Osteocyte (in vitro differentiated cells): Measurements from ENCODE around the gene ZNF850. TPM values are rescaled to one million over a fixed set of nuclear protein-coding genes. Genes with fewer than 3 reads are reported as not detected.
A peak's percentile ranks its signal among the peaks of the same experiment; 100 is the strongest.

ENCODE experiments used
- DNase-seq: peaks from one replicate; pipeline ENCODE4 v3.0.0; 2021; ENCODE audit warnings: mixed read lengths; ENCODE audit not compliant: unreplicated experiment; ENCODE audit errors: extremely low spot score
- H3K27ac Mint-ChIP-seq: one replicate; pipeline ENCODE4 v1.8.0; 2021; ENCODE audit warnings: mild to moderate bottlenecking, mixed read lengths; ENCODE audit not compliant: unreplicated experiment
- H3K27me3 Mint-ChIP-seq: one replicate; pipeline ENCODE4 v1.8.0; 2021; ENCODE audit warnings: mixed read lengths; ENCODE audit not compliant: unreplicated experiment
- H3K36me3 Mint-ChIP-seq: one replicate; pipeline ENCODE4 v1.8.0; 2021; ENCODE audit warnings: mixed read lengths; ENCODE audit not compliant: unreplicated experiment
- H3K4me1 Mint-ChIP-seq: one replicate; pipeline ENCODE4 v1.8.0; 2021; ENCODE audit warnings: mixed read lengths; ENCODE audit not compliant: unreplicated experiment
- H3K4me3 Mint-ChIP-seq: one replicate; pipeline ENCODE4 v1.8.0; 2021; ENCODE audit warnings: mild to moderate bottlenecking, moderate library complexity, mixed read lengths; ENCODE audit not compliant: unreplicated experiment
- H3K9me3 Mint-ChIP-seq: one replicate; pipeline ENCODE4 v1.8.0; 2021; ENCODE audit warnings: mixed read lengths; ENCODE audit not compliant: unreplicated experiment
- total RNA-seq: library from RNA; stranded (reverse); gene quantifications from 2 replicates; pipeline ENCODE4 v1.2.1, GENCODE V29; 2021
- TF ChIP-seq, protein P1 (sequence below): fragments of 200-600 bp; sonication (generic); IDR thresholded peaks from 2 replicates; pipeline ENCODE4 v1.5.0; 2021; ENCODE audit warnings: antibody characterized with exemption, mild to moderate bottlenecking, moderate library complexity

Gene ZNF850
- total RNA-seq, 1 donor from 2014 or later, result 2.8 TPM

DNA sequence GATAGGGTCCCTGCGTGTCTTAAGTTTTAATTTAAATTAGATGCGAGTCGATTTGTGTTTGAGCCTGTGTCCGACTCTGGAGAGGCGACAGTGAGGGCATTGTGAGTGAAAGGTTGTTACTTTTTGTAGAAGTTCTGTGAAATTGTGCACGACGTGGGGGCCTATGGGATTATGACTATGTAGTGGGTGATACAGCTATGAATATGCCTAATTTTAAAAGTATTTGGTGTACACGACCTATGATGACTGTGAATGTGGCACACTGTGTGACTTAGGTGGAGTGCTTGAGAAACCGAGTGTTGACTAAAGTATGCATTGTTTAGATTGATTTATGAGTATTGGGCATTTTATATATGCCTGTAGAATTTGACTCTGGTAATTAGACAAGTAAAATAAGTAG is 84.5 kb downstream of the ZNF850 start:
- peak overlapping the region; percentile 98 for H3K4me3 Mint-ChIP-seq
- TF ChIP-seq, protein P1, sequence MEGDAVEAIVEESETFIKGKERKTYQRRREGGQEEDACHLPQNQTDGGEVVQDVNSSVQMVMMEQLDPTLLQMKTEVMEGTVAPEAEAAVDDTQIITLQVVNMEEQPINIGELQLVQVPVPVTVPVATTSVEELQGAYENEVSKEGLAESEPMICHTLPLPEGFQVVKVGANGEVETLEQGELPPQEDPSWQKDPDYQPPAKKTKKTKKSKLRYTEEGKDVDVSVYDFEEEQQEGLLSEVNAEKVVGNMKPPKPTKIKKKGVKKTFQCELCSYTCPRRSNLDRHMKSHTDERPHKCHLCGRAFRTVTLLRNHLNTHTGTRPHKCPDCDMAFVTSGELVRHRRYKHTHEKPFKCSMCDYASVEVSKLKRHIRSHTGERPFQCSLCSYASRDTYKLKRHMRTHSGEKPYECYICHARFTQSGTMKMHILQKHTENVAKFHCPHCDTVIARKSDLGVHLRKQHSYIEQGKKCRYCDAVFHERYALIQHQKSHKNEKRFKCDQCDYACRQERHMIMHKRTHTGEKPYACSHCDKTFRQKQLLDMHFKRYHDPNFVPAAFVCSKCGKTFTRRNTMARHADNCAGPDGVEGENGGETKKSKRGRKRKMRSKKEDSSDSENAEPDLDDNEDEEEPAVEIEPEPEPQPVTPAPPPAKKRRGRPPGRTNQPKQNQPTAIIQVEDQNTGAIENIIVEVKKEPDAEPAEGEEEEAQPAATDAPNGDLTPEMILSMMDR, result no peak
- H3K4me1 Mint-ChIP-seq, result peaks cover 21% of the 10 kb centered on the region
- no peak for DNase-seq
- H3K27ac Mint-ChIP-seq, result peak overlapping the region; percentile 97
- peaks cover 54% of the 10 kb centered on the region for H3K36me3 Mint-ChIP-seq
- H3K9me3 Mint-ChIP-seq, result peaks cover 13% of the 10 kb centered on the region
- H3K27me3 Mint-ChIP-seq, result no peaks in the 10 kb centered on the region

DNA sequence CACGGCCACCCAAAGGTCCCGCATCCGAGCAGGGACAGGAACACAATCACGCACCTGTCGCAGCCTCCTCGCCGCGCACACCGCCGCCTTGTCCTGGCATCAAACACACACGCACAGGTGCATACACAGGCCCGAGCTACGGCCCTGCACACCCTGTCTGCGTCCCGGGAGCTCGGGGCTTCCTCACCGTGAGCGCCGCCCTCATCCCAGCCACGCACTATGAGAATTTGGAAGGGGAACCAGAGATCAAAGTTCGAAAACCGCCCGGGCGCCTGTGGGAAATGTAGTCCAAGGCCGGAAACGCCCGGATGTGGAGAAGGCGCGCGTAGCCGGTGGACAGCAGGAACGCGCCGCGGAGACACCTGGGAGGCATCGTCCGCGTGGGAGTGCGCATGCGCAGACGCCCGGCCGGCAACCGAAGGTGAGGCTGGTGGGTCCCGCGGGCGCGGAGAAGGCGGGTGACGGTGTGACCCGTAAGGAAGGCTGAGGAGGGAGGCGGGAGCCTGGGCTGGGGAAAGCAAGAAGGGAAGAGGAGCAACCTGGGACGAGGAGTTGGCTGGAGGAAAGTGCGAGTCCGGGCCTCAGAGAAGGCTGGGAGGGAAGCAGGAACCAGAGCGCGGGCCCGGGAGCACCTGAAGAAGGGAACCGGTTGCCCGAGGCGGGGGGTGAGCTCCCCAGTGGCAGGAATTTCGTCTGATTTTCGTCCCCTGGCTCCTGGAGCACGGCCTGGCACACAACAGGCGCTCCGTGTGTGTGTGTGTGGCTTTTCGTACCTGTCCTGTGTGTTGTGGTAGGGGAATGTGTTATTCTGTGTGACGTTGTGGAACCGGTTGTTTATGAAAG is 85.2 kb downstream of the ZNF850 start, which contains the start of gene ZNF567:
Gene ZNF567, plus strand, starts transcription at position 399 of the 843 bp plus-strand sequence. CDS start 7,256 bp downstream, outside the sequence.
- no peaks in the 10 kb centered on the region for H3K27me3 Mint-ChIP-seq
- peak within 1 kb of the TSS; percentile 97 for H3K27ac Mint-ChIP-seq
- H3K36me3 Mint-ChIP-seq, result peaks cover 51% of the 10 kb centered on the region
- peak within 1 kb of the TSS; percentile 98 for H3K4me3 Mint-ChIP-seq
- TF ChIP-seq, protein P1, result no peak
- H3K4me1 Mint-ChIP-seq, result peaks cover 21% of the 10 kb centered on the region
- DNase-seq, result peak; percentile 98
- peaks cover 13% of the 10 kb centered on the region for H3K9me3 Mint-ChIP-seq

DNA sequence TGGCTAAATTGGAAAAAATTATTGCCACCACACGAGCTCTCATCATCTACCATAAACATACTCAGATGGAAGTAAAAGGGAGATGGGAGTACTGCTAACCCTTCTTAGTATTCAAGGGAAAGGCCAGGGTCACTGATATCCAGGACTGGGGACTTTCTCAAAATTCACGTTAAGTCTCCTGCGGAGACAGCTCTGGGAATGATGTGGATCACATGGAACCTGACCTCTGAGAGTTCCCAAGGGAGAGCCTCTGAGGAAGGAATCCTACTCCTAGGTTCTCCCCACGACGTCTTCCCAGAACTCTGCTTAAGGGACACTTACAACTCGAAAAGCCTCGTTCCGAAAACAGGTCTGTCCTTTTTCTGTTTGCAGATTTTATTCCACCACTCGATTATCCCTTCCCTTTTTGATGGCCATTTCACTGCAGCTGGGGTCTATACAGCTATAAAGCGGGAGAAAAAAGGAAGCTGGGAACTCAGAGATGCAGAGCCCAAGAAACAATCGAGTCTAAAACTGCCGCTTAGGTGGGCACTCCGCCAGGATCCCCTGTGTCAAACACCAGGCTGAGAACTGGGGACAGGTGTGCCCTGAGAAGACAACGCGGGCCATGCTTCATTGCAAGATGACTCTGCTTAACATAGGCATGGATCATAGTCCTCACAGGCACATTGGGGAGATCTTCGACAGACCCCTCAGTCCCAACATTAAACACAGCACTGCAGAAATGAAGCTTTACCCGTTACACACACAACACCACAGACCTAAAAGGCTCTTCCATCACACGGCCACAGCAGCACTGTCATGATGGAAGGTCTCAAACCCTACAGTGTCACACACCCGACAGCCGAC is 86.0 kb downstream of the ZNF850 start:
- Mint-ChIP-seq H3K36me3 (peaks cover 51% of the 10 kb centered on the region), H3K4me1 (peaks cover 21% of the 10 kb centered on the region), H3K27ac (peak overlapping the region; percentile 97), H3K9me3 (peaks cover 13% of the 10 kb centered on the region), H3K4me3 (peak overlapping the region; percentile 98), H3K27me3 (no peaks in the 10 kb centered on the region)
- DNase-seq, result no peak
- TF ChIP-seq, protein P1, result no peak

DNA sequence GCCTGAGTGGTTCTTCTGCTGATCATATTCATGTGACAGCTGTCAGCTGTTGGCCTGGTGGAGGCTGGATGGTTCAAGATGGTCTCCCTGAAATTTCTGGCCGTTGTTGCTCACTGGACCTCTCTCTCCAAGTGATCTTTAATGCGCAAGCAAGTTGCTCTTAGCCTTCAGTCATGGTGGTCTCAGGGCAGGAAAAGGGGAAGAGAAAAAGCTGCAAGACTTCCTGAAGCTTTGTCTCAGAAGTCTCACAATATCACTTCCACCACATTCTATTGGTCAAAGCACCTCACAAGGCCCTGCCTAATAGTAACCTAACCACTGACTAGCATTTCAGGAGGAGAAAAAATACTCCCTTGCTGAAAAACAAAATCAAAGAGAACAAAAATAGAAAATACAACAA is 86.8 kb downstream of the ZNF850 start:
- H3K36me3 Mint-ChIP-seq, result peaks cover 53% of the 10 kb centered on the region
- H3K27ac Mint-ChIP-seq, result peak overlapping the region; percentile 97
- TF ChIP-seq, protein P1, result no peak
- H3K4me3 Mint-ChIP-seq, result peak overlapping the region; percentile 98
- DNase-seq, result no peak
- H3K9me3 Mint-ChIP-seq, result peaks cover 12% of the 10 kb centered on the region
- H3K4me1 Mint-ChIP-seq, result peaks cover 21% of the 10 kb centered on the region
- no peaks in the 10 kb centered on the region for H3K27me3 Mint-ChIP-seq
